ENCODE results near the gene UBTF. TPM values are rescaled to one million over a fixed set of nuclear protein-coding genes. Genes with fewer than 3 reads are reported as not detected.

Gene UBTF
- total and polyA plus RNA-seq, 8 donors = 31.9 to 51.8 (median 39.5) TPM

GRCh38 chr17:44197980-44198720 is 21.3 kb downstream of the UBTF start:
- DNase-seq (peak in 2 of 6 donors; percentile 37 to 49), FAIRE-seq (no peak), ATAC-seq (no peak)
- Histone ChIP-seq H3K4me1 (peaks cover 3 to 11% (median 6%) of the 10 kb centered on the region in 3 donors), H3K36me3 (peaks cover 6 to 20% (median 17%) of the 10 kb centered on the region in 3 donors), H3K4me3 (peak overlapping the region; percentile 87 to 93 (median 91)), H3K27ac (peak overlapping the region in 3 of 4 donors; percentile 89 to 93 (median 93)), H3K27me3 (no peaks in the 10 kb centered on the region), H3K9me3 (no peaks in the 10 kb centered on the region)
- intact Hi-C loops (cut with DNase I) = no loop called here
- TF ChIP-seq CTCF (IDR thresholded peaks at IDR 0.05) = no peak
- WGBS, 2 donors = 65 to 73% methylated on average over 11 of the region's 11 CpGs

- intact Hi-C loops (cut with DNase I) = no loop called here
- 86 to 90% methylated on average over 15 of the region's 15 CpGs for WGBS, 2 donors
- DNase-seq (peak in 2 of 6 donors; percentile 41 to 67), FAIRE-seq (no peak), ATAC-seq (no peak)
- H3K4me1 ChIP-seq = peaks cover 3 to 11% (median 6%) of the 10 kb centered on the region in 3 donors
- H3K27ac ChIP-seq = no peak overlapping the region
- no peak for TF ChIP-seq CTCF (IDR thresholded peaks at IDR 0.05)
- no peaks in the 10 kb centered on the region for H3K9me3 ChIP-seq
- peaks cover 6 to 20% (median 17%) of the 10 kb centered on the region in 3 donors for H3K36me3 ChIP-seq
- no peaks in the 10 kb centered on the region for H3K27me3 ChIP-seq
- no peak overlapping the region for H3K4me3 ChIP-seq
These were observed 22.4 kb downstream of the UBTF start for GRCh38 chr17:44197107-44197506.

GRCh38 chr17:44193326-44194084 is 26.0 kb downstream of the UBTF start:
- H3K4me3 ChIP-seq = no peak overlapping the region
- DNase-seq (peak in 2 of 6 donors; percentile 53 to 77), ATAC-seq (no peak), FAIRE-seq (no peak)
- WGBS, 2 donors = 91 to 92% methylated on average over 14 of the region's 14 CpGs
- peaks cover 6 to 20% (median 17%) of the 10 kb centered on the region in 3 donors for H3K36me3 ChIP-seq
- no peak for TF ChIP-seq CTCF (IDR thresholded peaks at IDR 0.05)
- H3K9me3 ChIP-seq = no peaks in the 10 kb centered on the region
- H3K27me3 ChIP-seq = no peaks in the 10 kb centered on the region
- intact Hi-C loops (cut with DNase I) = no loop called here
- H3K27ac ChIP-seq = no peak overlapping the region
- H3K4me1 ChIP-seq = peaks cover 0 to 7% (median 6%) of the 10 kb centered on the region in 3 donors

- peaks cover 6 to 20% (median 17%) of the 10 kb centered on the region in 3 donors for H3K36me3 ChIP-seq
- no peak for TF ChIP-seq CTCF (IDR thresholded peaks at IDR 0.05)
- no peak overlapping the region for H3K4me3 ChIP-seq
- H3K27ac ChIP-seq = no peak overlapping the region
- H3K4me1 ChIP-seq = peaks cover 0 to 8% (median 2%) of the 10 kb centered on the region in 3 donors
- no peaks in the 10 kb centered on the region for H3K27me3 ChIP-seq
- DNase-seq = no peak
- peak in 1 of 4 donors; percentile 2 for ATAC-seq
- no peaks in the 10 kb centered on the region for H3K9me3 ChIP-seq
- no peak for FAIRE-seq
- intact Hi-C loops (cut with DNase I) = no loop called here
- 83 to 94% methylated on average over 5 of the region's 5 CpGs for WGBS, 2 donors
These were observed 26.7 kb downstream of the UBTF start for GRCh38 chr17:44192750-44193149.

Measured in pancreas (tissue), 10 donors.